ENCODE results near the gene KTI12. TPM values are rescaled to one million over a fixed set of nuclear protein-coding genes. Genes with fewer than 3 reads are reported as not detected.
"Not testable (repeated sequence)": the region's sequence is repeated elsewhere in the genome, so short reads cannot be mapped to it uniquely, and the experiment has no call there.

The KTI12 gene
- total and polyA plus RNA-seq, 2 experiments from 2014 or later, result 8.3 to 10.7 TPM

DNA sequence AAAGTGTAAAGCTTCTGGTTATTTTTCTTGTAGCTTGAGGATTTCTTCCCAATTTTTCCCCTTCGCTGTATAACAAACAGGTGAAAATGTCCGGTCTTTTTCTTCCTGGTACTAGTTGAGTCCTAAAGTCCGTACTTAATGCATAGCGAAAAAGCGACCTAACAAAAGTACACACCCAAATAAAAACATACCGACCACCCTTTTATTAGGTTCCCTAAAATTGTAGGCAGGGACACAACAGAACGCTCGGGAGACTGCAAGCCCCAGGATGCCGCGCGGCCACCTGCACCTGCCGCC is 22.2 kb upstream of the KTI12 start:
- H4K20me1 ChIP-seq (ENCODE audit: insufficient read depth), result no peaks in the 10 kb centered on the region; the same call in none of the 2 replicates
- no peak for DNase-seq
- in situ Hi-C loops (cut with MboI), result no loop called here
- peaks cover 13% of the 10 kb centered on the region for H3K36me3 ChIP-seq (ENCODE audit: low read depth)
- H3K27me3 ChIP-seq (replicated peaks; ENCODE audit: insufficient read depth), result no peaks in the 10 kb centered on the region
- H3K4me1 ChIP-seq (ENCODE audit: insufficient read depth), result peaks cover 43% of the 10 kb centered on the region
- 1% methylated on average over 12 of the region's 12 CpGs for WGBS, 2 experiments (ENCODE audit: low coverage in 1 of 2, low lambda C conversion rate in 2 of 2, missing lambda C conversion rate in 2 of 2)
- H3K9me3 ChIP-seq (ENCODE audit: low read depth), result no peaks in the 10 kb centered on the region
- peak overlapping the region; percentile 90 for H3K27ac ChIP-seq
- H3K4me2 ChIP-seq (ENCODE audit: unreplicated experiment), result peak overlapping the region; percentile 86
- peak overlapping the region; percentile 94 for H3K9ac ChIP-seq
- peaks cover 42% of the 10 kb centered on the region; the same call in 1 of the 2 replicates for H3F3A ChIP-seq (ENCODE audit: insufficient read depth)
- H2AFZ ChIP-seq, result peak overlapping the region; percentile 85
- H3K79me2 ChIP-seq (ENCODE audit: insufficient read depth), result peaks cover 89% of the 10 kb centered on the region
- peak overlapping the region; percentile 97 for H3K4me3 ChIP-seq
- TF ChIP-seq EZH2 (IDR thresholded peaks at IDR 0.05; ENCODE audit: insufficient read depth, poor library complexity, severe bottlenecking), result no peak
- no peaks in the 10 kb centered on the region for H3K9me2 ChIP-seq (ENCODE audit: insufficient read depth)

DNA sequence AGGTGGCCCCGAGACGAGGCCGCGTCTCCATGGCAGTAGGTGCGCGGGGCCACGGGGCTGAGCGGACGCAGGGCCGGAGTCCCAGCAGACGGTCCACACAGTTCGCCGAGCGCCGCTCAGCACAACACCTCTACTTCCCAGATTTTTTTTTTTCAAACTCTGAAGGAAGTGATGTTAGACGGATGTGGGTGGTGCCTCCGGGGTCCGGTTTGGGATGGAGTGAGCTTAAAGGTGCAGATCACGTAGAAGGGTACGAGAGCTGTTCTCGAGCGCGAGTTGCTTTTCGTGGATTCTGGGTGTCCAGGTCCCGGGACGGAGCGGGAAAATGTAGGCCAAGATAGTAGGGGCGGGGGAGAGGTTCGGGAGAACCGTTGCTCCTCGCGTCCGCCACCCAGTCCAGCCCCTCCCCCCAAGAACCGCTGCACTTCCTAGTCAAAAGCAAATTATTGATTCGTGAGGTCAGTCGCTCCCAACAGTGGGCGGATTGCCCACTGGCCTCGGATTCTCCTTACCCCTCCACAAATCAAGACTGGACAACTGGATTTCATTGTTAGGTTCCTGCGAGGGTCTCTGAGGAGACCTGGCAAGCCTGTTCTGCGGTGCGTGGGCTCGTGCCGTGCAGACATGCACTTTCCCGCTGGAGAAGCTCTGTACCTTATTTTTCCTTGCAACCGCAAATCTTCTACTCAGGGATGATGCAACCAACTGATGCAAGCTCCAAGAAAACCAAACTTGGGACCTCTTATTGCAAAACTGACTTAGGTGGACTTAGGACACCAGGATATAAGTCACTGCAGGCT is 21.7 kb upstream of the KTI12 start, which contains the start of gene TXNDC12:
Gene TXNDC12 (minus strand): TSS at position 126 of the 800 bp plus-strand sequence. CDS start 95 bp downstream, at position 31.
- peak within 1 kb of the TSS; percentile 85 for H2AFZ ChIP-seq
- peak within 1 kb of the TSS; percentile 97 for H3K4me3 ChIP-seq
- H3K9me2 ChIP-seq (ENCODE audit: insufficient read depth), result no peaks in the 10 kb centered on the region
- H3K36me3 ChIP-seq (ENCODE audit: low read depth), result peaks cover 7% of the 10 kb centered on the region
- H3K9ac ChIP-seq, result peak within 1 kb of the TSS; percentile 94
- peaks cover 89% of the 10 kb centered on the region for H3K79me2 ChIP-seq (ENCODE audit: insufficient read depth)
- H3K4me2 ChIP-seq (ENCODE audit: unreplicated experiment), result peak within 1 kb of the TSS; percentile 86
- no peaks in the 10 kb centered on the region for H3K27me3 ChIP-seq (replicated peaks; ENCODE audit: insufficient read depth)
- no peaks in the 10 kb centered on the region; the same call in 1 of the 2 replicates for H4K20me1 ChIP-seq (ENCODE audit: insufficient read depth)
- H3K9me3 ChIP-seq (ENCODE audit: low read depth), result no peaks in the 10 kb centered on the region
- in situ Hi-C loops (cut with MboI), result no loop called here
- peaks cover 44% of the 10 kb centered on the region; the same call in 1 of the 2 replicates for H3F3A ChIP-seq (ENCODE audit: insufficient read depth)
- peak within 1 kb of the TSS; percentile 90 for H3K27ac ChIP-seq
- DNase-seq, result peak; percentile 95
- no peak for TF ChIP-seq EZH2 (IDR thresholded peaks at IDR 0.05; ENCODE audit: insufficient read depth, poor library complexity, severe bottlenecking)
- TF ChIP-seq EZH2phosphoT487 (IDR thresholded peaks at IDR 0.05; ENCODE audit: insufficient read depth, low read depth), result no peak
- H3K4me1 ChIP-seq (ENCODE audit: insufficient read depth), result peaks cover 44% of the 10 kb centered on the region
- whole genome bisulfite sequencing, 2 experiments (ENCODE audit: low coverage in 1 of 2, low lambda C conversion rate in 2 of 2, missing lambda C conversion rate in 2 of 2), result 0 to 1% methylated on average over 45 of the region's 45 CpGs

DNA sequence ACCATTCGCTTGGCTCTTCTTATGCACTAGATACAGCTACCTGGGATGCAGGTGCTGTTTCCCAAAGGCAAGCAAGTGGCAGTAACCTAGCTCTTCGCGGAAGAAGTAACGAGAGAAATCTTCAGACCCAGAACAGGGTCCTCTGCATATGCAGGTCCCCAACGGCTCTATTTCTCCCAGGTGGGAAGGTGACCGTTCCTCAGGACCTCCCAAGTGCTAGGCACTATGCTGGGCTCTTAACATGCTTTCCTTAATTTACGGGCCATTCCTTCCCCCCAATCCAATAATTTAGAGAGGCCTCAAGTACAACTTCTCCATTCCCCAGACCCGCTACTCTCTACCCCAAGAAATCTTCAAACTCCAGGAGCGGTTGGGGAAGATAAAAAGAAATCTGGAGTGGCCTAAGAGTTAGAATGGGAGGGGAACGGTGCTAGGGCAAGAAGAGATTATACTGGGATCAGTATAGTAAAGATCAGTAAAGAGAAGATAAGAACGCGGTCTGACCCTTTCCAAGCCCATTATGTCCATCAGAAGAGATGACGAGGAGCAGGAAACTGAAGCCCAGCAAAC is 21.0 kb upstream of the KTI12 start:
- H3K79me2 ChIP-seq (ENCODE audit: insufficient read depth), result peaks cover 89% of the 10 kb centered on the region
- peak overlapping the region; percentile 90 for H3K27ac ChIP-seq
- H4K20me1 ChIP-seq (ENCODE audit: insufficient read depth), result no peaks in the 10 kb centered on the region; the same call in 1 of the 2 replicates
- H3K36me3 ChIP-seq (ENCODE audit: low read depth), result peaks cover under 1% of the 10 kb centered on the region; the same call in 1 of the 2 replicates
- in situ Hi-C loops (cut with MboI), result no loop called here
- DNase-seq, result no peak
- H3K9me2 ChIP-seq (ENCODE audit: insufficient read depth), result no peaks in the 10 kb centered on the region
- peak overlapping the region; percentile 97 for H3K4me3 ChIP-seq
- H3K9ac ChIP-seq, result peak overlapping the region; percentile 94
- H3K27me3 ChIP-seq (replicated peaks; ENCODE audit: insufficient read depth), result no peaks in the 10 kb centered on the region
- H3K9me3 ChIP-seq (ENCODE audit: low read depth), result no peaks in the 10 kb centered on the region
- H3K4me2 ChIP-seq (ENCODE audit: unreplicated experiment), result peak overlapping the region; percentile 86
- TF ChIP-seq EZH2 (IDR thresholded peaks at IDR 0.05; ENCODE audit: insufficient read depth, poor library complexity, severe bottlenecking), result no peak
- no peak for TF ChIP-seq EZH2phosphoT487 (IDR thresholded peaks at IDR 0.05; ENCODE audit: insufficient read depth, low read depth)
- peaks cover 39% of the 10 kb centered on the region for H3K4me1 ChIP-seq (ENCODE audit: insufficient read depth)
- peaks cover 38% of the 10 kb centered on the region; the same call in 1 of the 2 replicates for H3F3A ChIP-seq (ENCODE audit: insufficient read depth)
- peak overlapping the region; percentile 85 for H2AFZ ChIP-seq
- 5% methylated on average over 13 of the region's 13 CpGs for WGBS, 2 experiments (ENCODE audit: low coverage in 1 of 2, low lambda C conversion rate in 2 of 2, missing lambda C conversion rate in 2 of 2)

DNA sequence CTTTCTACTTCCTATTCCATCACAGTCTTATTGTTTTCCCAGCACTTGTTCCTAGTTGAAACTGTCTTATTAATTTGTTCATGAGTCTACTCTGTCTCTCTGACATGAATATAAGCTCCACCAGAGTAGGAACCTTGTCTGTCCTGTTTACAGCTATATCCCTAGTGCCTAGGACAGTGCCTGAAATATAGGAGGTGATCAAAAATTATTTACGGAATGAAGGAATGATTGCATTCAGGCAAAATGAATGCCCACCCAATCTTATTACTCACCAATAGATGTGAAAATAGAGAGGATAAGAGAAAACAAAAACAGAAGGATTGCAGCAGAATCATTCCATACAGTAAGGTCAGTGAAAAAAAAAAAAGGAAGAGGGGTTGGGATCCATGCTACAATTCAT is 20.3 kb upstream of the KTI12 start:
- TF ChIP-seq EZH2 (IDR thresholded peaks at IDR 0.05; ENCODE audit: insufficient read depth, poor library complexity, severe bottlenecking), result no peak
- TF ChIP-seq EZH2phosphoT487 (IDR thresholded peaks at IDR 0.05; ENCODE audit: insufficient read depth, low read depth), result no peak
- Histone ChIP-seq H4K20me1 (ENCODE audit: insufficient read depth) (no peaks in the 10 kb centered on the region), H3K27ac (0 out of 2 replicates have a peak overlapping the region, but pooled peaks have one; percentile 90), H3K4me2 (ENCODE audit: unreplicated experiment) (peak overlapping the region; percentile 86), H3K79me2 (ENCODE audit: insufficient read depth) (peaks cover 89% of the 10 kb centered on the region), H3K36me3 (ENCODE audit: low read depth) (no peaks in the 10 kb centered on the region; the same call in 1 of the 2 replicates), H2AFZ (no peak overlapping the region), H3K4me1 (ENCODE audit: insufficient read depth) (peaks cover 32% of the 10 kb centered on the region), H3K9me2 (ENCODE audit: insufficient read depth) (no peaks in the 10 kb centered on the region), H3K9me3 (ENCODE audit: low read depth) (no peaks in the 10 kb centered on the region), H3K4me3 (peak overlapping the region; percentile 97), H3F3A (ENCODE audit: insufficient read depth) (peaks cover 33% of the 10 kb centered on the region; the same call in 1 of the 2 replicates), H3K27me3 (replicated peaks; ENCODE audit: insufficient read depth) (no peaks in the 10 kb centered on the region), H3K9ac (peak overlapping the region; percentile 94)
- WGBS, 2 experiments (ENCODE audit: low coverage in 1 of 2, low lambda C conversion rate in 2 of 2, missing lambda C conversion rate in 2 of 2), result 79 to 97% methylated on average over 1 of the region's 1 CpG
- DNase-seq, result no peak
- in situ Hi-C loops (cut with MboI), result no loop called here

DNA sequence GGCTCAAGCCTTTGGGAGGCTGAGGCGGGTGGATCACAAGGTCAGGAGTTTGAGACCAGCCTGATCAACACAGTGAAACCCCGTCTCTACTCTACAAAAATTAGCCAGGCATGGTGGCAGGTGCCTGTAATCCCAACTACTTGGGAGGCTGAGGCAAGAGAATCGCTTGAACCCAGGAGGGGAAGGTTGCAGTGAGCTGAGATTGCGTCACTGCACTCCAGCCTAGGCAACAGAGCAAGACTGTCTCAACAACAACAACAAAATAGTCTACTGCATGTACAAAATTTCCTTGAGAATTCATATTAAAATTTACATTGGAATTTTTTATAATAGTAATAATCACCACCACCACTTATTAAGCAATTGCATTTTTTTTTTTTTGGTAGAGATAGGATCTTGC is 15.7 kb upstream of the KTI12 start:
- H3K27me3 ChIP-seq (replicated peaks; ENCODE audit: insufficient read depth); H3K36me3 ChIP-seq (ENCODE audit: low read depth); H3K4me2 ChIP-seq (ENCODE audit: unreplicated experiment); H4K20me1 ChIP-seq (ENCODE audit: insufficient read depth); DNase-seq; H3K9me3 ChIP-seq (ENCODE audit: low read depth); H2AFZ ChIP-seq; in situ Hi-C loops (cut with MboI); H3K9me2 ChIP-seq (ENCODE audit: insufficient read depth); H3F3A ChIP-seq (ENCODE audit: insufficient read depth); H3K9ac ChIP-seq; H3K27ac ChIP-seq; H3K4me3 ChIP-seq: not testable (repeated sequence)
- 93 to 96% methylated on average over 4 of the region's 4 CpGs for whole genome bisulfite sequencing, 2 experiments (ENCODE audit: low coverage in 1 of 2, low lambda C conversion rate in 2 of 2, missing lambda C conversion rate in 2 of 2)
- H3K4me1 ChIP-seq (ENCODE audit: insufficient read depth), result peaks cover 12% of the 10 kb centered on the region
- H3K79me2 ChIP-seq (ENCODE audit: insufficient read depth), result peaks cover 97% of the 10 kb centered on the region

DNA sequence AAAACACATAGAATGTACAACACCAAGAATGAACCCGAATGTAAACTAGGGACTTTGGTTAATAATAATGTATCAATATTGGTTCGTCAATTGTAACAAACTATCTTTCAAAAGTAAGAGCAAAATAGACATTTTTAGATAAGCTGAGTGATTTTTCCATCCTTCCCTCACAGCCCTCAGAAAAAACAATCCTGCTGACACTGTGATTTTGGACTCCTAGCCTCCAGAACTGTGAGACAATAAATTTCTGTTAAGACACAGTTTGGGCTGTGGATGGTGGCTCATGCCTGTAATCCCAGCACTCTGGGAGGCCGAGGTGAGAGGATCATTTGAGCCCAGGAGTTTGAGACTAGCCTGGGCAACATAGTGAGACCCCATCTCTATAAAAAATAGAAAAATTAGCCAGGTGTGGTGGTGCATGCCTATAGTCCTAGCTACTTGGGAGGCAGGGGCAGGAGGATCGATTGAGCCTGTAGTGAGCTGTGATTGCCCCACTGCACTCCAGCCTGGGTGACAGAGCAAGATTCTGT is 12.1 kb upstream of the KTI12 start:
- H3K27me3 ChIP-seq (replicated peaks; ENCODE audit: insufficient read depth); H3K4me1 ChIP-seq (ENCODE audit: insufficient read depth); DNase-seq; in situ Hi-C loops (cut with MboI); H3K4me3 ChIP-seq; H3K9me2 ChIP-seq (ENCODE audit: insufficient read depth); H3K9me3 ChIP-seq (ENCODE audit: low read depth); H4K20me1 ChIP-seq (ENCODE audit: insufficient read depth); H3K4me2 ChIP-seq (ENCODE audit: unreplicated experiment); H3K36me3 ChIP-seq (ENCODE audit: low read depth); H3K27ac ChIP-seq; H2AFZ ChIP-seq; H3K9ac ChIP-seq; H3F3A ChIP-seq (ENCODE audit: insufficient read depth): not testable (repeated sequence)
- peaks cover 91% of the 10 kb centered on the region for H3K79me2 ChIP-seq (ENCODE audit: insufficient read depth)
- 98 to 99% methylated on average over 4 of the region's 4 CpGs for WGBS, 2 experiments (ENCODE audit: low coverage in 1 of 2, low lambda C conversion rate in 2 of 2, missing lambda C conversion rate in 2 of 2)

Measured in GM23248 (cell line).